Natural killer cell (primary cell): ENCODE results near the gene CDKAL1. TPM values are rescaled to one million over a fixed set of nuclear protein-coding genes. Genes with fewer than 3 reads are reported as not detected.

ENCODE experiments used
- ATAC-seq, 3 donors: fragments of 150-1000 bp in 2 of 3; fragments of 200-7000 bp in 1 of 3; cut with Tn5 transposase; 1 replicate in 1 of 3; 2 replicates in 2 of 3; pipeline ENCODE4 v1.10.0; 2021; ENCODE audit warnings: mild to moderate bottlenecking in 2 of 3, moderate library complexity in 2 of 3
- DNase-seq, 2 donors: peaks; one replicate each; pipeline versions ENCODE4 v3.0.0 to v3.0.0-alpha.2; 2013 to 2021; ENCODE audit warnings: mixed read lengths in 1 of 2
- H3K27ac ChIP-seq: one replicate; pipeline ENCODE4 v1.5.1; 2013; ENCODE audit warnings: mild to moderate bottlenecking, low read length
- H3K27me3 ChIP-seq: one replicate; pipeline ENCODE4 v1.6.1; 2013; ENCODE audit warnings: low read length; ENCODE audit not compliant: control insufficient read depth, insufficient read depth
- H3K36me3 ChIP-seq: one replicate; pipeline ENCODE4 v1.6.1; 2013; ENCODE audit warnings: low read length; ENCODE audit not compliant: control insufficient read depth, insufficient read depth
- H3K4me1 ChIP-seq: one replicate; pipeline ENCODE4 v1.6.1; 2013; ENCODE audit warnings: low read length; ENCODE audit not compliant: control insufficient read depth, insufficient read depth
- H3K4me3 ChIP-seq: one replicate; pipeline ENCODE4 v1.5.1; 2013; ENCODE audit warnings: low read length
- H3K9me3 ChIP-seq: one replicate; pipeline ENCODE4 v1.6.1; 2013; ENCODE audit warnings: low read length; ENCODE audit not compliant: control insufficient read depth, insufficient read depth
- H3K27ac Mint-ChIP-seq, 2 donors: one replicate each; pipeline ENCODE4 v1.8.0; 2022; ENCODE audit warnings: mild to moderate bottlenecking in 2 of 2, mixed read lengths in 2 of 2, moderate library complexity in 1 of 2
- H3K27me3 Mint-ChIP-seq, 2 donors: one replicate each; pipeline ENCODE4 v1.8.0; 2022; ENCODE audit warnings: low read depth in 2 of 2, mixed read lengths in 2 of 2
- H3K36me3 Mint-ChIP-seq: one replicate; pipeline ENCODE4 v1.8.0; 2022; ENCODE audit warnings: mixed read lengths
- H3K4me1 Mint-ChIP-seq, 2 donors: one replicate each; pipeline ENCODE4 v1.8.0; 2022; ENCODE audit warnings: mixed read lengths in 2 of 2
- H3K4me3 Mint-ChIP-seq: one replicate; pipeline ENCODE4 v1.8.0; 2022; ENCODE audit warnings: mild to moderate bottlenecking, moderate library complexity, mixed read lengths
- H3K9me3 Mint-ChIP-seq, 2 donors: one replicate each; pipeline ENCODE4 v1.8.0; 2022; ENCODE audit warnings: mixed read lengths in 2 of 2
- CTCF ChIP-seq: fragments of 200-600 bp; IDR thresholded peaks from one replicate; pipeline ENCODE4 v1.8.0; 2022; ENCODE audit warnings: antibody characterized with exemption
- WGBS: methylation state at CpG from one replicate; pipeline ENCODE4 v1.1.7; 2013; ENCODE audit warnings: missing lambda C conversion rate; ENCODE audit not compliant: insufficient coverage; 5-methylcytosine and 5-hydroxymethylcytosine counted together
- intact Hi-C: fragments of 100-400 bp; cut with micrococcal nuclease; formaldehyde crosslinking; loops from one replicate; pipeline ENCODE4 v1.14.2; 2022
- total RNA-seq, 4 donors: library from RNA; stranded (reverse); fragments of 120-200 nt in 1 of 4; gene quantifications; one replicate each; pipeline versions ENCODE4 v1.2.3 to v1.2.4, GENCODE V29; 2013 to 2022

The CDKAL1 gene
- total RNA-seq, 3 donors from 2014 or later (not counting 1 experiment from before 2014, with no cell fraction given), result 26.0 to 32.8 (median 28.9) TPM

GRCh38 chr6:21118216-21118780, 584.0 kb downstream of the CDKAL1 start:
- DNase-seq, result no peak
- Histone ChIP-seq H3K9me3 (no peaks in the 10 kb centered on the region), H3K36me3 (no peaks in the 10 kb centered on the region), H3K4me3 (no peak overlapping the region), H3K4me1 (no peaks in the 10 kb centered on the region), H3K27me3 (no peaks in the 10 kb centered on the region), H3K27ac (no peak overlapping the region)
- Mint-ChIP-seq H3K9me3 (no peaks in the 10 kb centered on the region), H3K4me1 (peaks cover 5 to 10% of the 10 kb centered on the region in 2 donors), H3K4me3 (no peak overlapping the region), H3K36me3 (no peaks in the 10 kb centered on the region), H3K27me3 (no peaks in the 10 kb centered on the region), H3K27ac (no peak overlapping the region)
- WGBS, result 92% methylated on average over 4 of the region's 5 CpGs
- ATAC-seq, result no peak
- TF ChIP-seq CTCF, result no peak
- intact Hi-C loops, result no loop called here

- H3K36me3 ChIP-seq, result no peaks in the 10 kb centered on the region
- no peaks in the 10 kb centered on the region for H3K9me3 ChIP-seq
- H3K4me1 Mint-ChIP-seq, result peaks cover 5 to 14% of the 10 kb centered on the region in 2 donors
- no peaks in the 10 kb centered on the region for H3K36me3 Mint-ChIP-seq
- intact Hi-C loops, result no loop called here
- H3K27ac ChIP-seq, result no peak overlapping the region
- ATAC-seq (no peak), DNase-seq (no peak)
- no peaks in the 10 kb centered on the region for H3K9me3 Mint-ChIP-seq
- no peak overlapping the region for H3K4me3 ChIP-seq
- H3K27ac Mint-ChIP-seq, result no peak overlapping the region
- TF ChIP-seq CTCF, result no peak
- H3K27me3 Mint-ChIP-seq, result no peaks in the 10 kb centered on the region
- 60% methylated on average over 2 of the region's 3 CpGs for WGBS
- H3K4me1 ChIP-seq, result no peaks in the 10 kb centered on the region
- no peak overlapping the region for H3K4me3 Mint-ChIP-seq
- no peaks in the 10 kb centered on the region for H3K27me3 ChIP-seq
Observed at GRCh38 chr6:21121636-21122136, 587.4 kb downstream of the CDKAL1 start.

GRCh38 chr6:21123507-21124436, 589.5 kb downstream of the CDKAL1 start:
- no peaks in the 10 kb centered on the region for H3K36me3 ChIP-seq
- intact Hi-C loops, result no loop called here
- Mint-ChIP-seq H3K4me1 (peaks cover 5 to 14% of the 10 kb centered on the region in 2 donors), H3K27ac (no peak overlapping the region), H3K4me3 (no peak overlapping the region), H3K27me3 (no peaks in the 10 kb centered on the region), H3K36me3 (no peaks in the 10 kb centered on the region), H3K9me3 (no peaks in the 10 kb centered on the region)
- ATAC-seq, result no peak
- H3K4me1 ChIP-seq, result no peaks in the 10 kb centered on the region
- WGBS, result 79% methylated on average over 3 of the region's 4 CpGs
- no peak for DNase-seq
- H3K4me3 ChIP-seq, result no peak overlapping the region
- TF ChIP-seq CTCF, result no peak
- no peak overlapping the region for H3K27ac ChIP-seq
- H3K9me3 ChIP-seq, result no peaks in the 10 kb centered on the region
- no peaks in the 10 kb centered on the region for H3K27me3 ChIP-seq
